ENCODE results near the gene NSUN7. TPM values are rescaled to one million over a fixed set of nuclear protein-coding genes. Genes with fewer than 3 reads are reported as not detected.

Gene NSUN7
- total RNA-seq, 1 experiment from 2014 or later: 1.1 TPM

GRCh38 chr4:40840255-40840984 lies 90.7 kb downstream of the NSUN7 start:
- no peak overlapping the region for H3K4me3 ChIP-seq (ENCODE audit: low read depth in 2 of 2, low read length in 2 of 2)
- H3K27me3 ChIP-seq (ENCODE audit: control insufficient read depth, insufficient read depth, low read length): no peaks in the 10 kb centered on the region
- in situ Hi-C loops (cut with HindIII; ENCODE audit: low pct_unique_long_range_greater_than_20kb, low sequenced_read_pairs) (no loop called here), intact Hi-C loops (cut with micrococcal nuclease; ENCODE audit: unreplicated experiment) (no loop called here)
- CTCF ChIA-PET: interaction anchor here (0.6 to 1.4 kb wide), 2 partner anchors 58 to 103 kb away, joined by 3 to 7 read pairs; no protein-coding TSS in a partner anchor
- no peaks in the 10 kb centered on the region for H3K4me1 ChIP-seq (ENCODE audit: control insufficient read depth, insufficient read depth, low read length)
- no peaks in the 10 kb centered on the region for H3K9me3 ChIP-seq (ENCODE audit: control insufficient read depth, insufficient read depth, low read depth, low read length)
- TF ChIP-seq CTCF (IDR thresholded peaks at IDR 0.05) (no peak), SIN3A (IDR thresholded peaks at IDR 0.05; ENCODE audit: borderline replicate concordance, insufficient read depth, low read depth, low read length) (no peak), REST (IDR thresholded peaks at IDR 0.05; ENCODE audit: insufficient read depth in 1 of 2, low read depth in 2 of 2, low read length in 1 of 2) (no peak), TCF7L2 (IDR thresholded peaks at IDR 0.05; ENCODE audit: low read depth, low read length) (no peak), POLR2AphosphoS5 (IDR thresholded peaks at IDR 0.05; ENCODE audit: low read depth, low read length) (no peak)
- H3K27ac ChIP-seq (ENCODE audit: low read length): no peak overlapping the region
- H3K36me3 ChIP-seq (ENCODE audit: control insufficient read depth, insufficient read depth, low read length): no peaks in the 10 kb centered on the region
- no TSS peak for BruUV-seq (replicated peaks)
- no peak; the same call in 1 of the 2 replicates for ATAC-seq
- POLR2A ChIA-PET: no interaction called here
- no peak for DNase-seq (ENCODE audit: low read depth, low spot score)

- DNase-seq (ENCODE audit: low read depth, low spot score) (peak; percentile 72), ATAC-seq (peak; percentile 93)
- H3K9me3 ChIP-seq (ENCODE audit: control insufficient read depth, insufficient read depth, low read depth, low read length): no peaks in the 10 kb centered on the region
- POLR2A ChIA-PET: no interaction called here
- H3K27me3 ChIP-seq (ENCODE audit: control insufficient read depth, insufficient read depth, low read length): no peaks in the 10 kb centered on the region
- CTCF ChIA-PET: interaction anchor here (0.6 to 1.4 kb wide), 2 partner anchors 57 to 103 kb away, joined by 3 to 7 read pairs; no protein-coding TSS in a partner anchor
- H3K27ac ChIP-seq (ENCODE audit: low read length): no peak overlapping the region
- in situ Hi-C loops (cut with HindIII; ENCODE audit: low pct_unique_long_range_greater_than_20kb, low sequenced_read_pairs) (no loop called here), intact Hi-C loops (cut with micrococcal nuclease; ENCODE audit: unreplicated experiment) (no loop called here)
- no TSS peak for BruUV-seq (replicated peaks)
- TF ChIP-seq CTCF (IDR thresholded peaks at IDR 0.05) (peak; percentile 81), POLR2AphosphoS5 (IDR thresholded peaks at IDR 0.05; ENCODE audit: low read depth, low read length) (no peak)
- no peaks in the 10 kb centered on the region for H3K36me3 ChIP-seq (ENCODE audit: control insufficient read depth, insufficient read depth, low read length)
- H3K4me3 ChIP-seq (ENCODE audit: low read depth in 2 of 2, low read length in 2 of 2): no peak overlapping the region
- H3K4me1 ChIP-seq (ENCODE audit: control insufficient read depth, insufficient read depth, low read length): no peaks in the 10 kb centered on the region
Measured at GRCh38 chr4:40840985-40841571, 91.3 kb downstream of the NSUN7 start.

Data from Panc1 (cell line).